Subcutaneous adipose tissue (tissue), 4 donors: ENCODE data around the gene HPCAL4. TPM values are rescaled to one million over a fixed set of nuclear protein-coding genes. Genes with fewer than 3 reads are reported as not detected.

Source experiments
- CTCF ChIP-seq: fragments of 450-650 bp; IDR thresholded peaks from one replicate; pipeline ENCODE4 v1.5.1; 2016; ENCODE audit warnings: low read depth, mild to moderate bottlenecking, control low read depth, antibody characterized with exemption, moderate library complexity
- total RNA-seq, 4 donors: library from RNA; depleted of rRNA; stranded (reverse); fragments of >200 nt; gene quantifications; one replicate each; pipeline ENCODE4 v1.1.0, GENCODE V29; 2016

The HPCAL4 gene
- total RNA-seq, 4 donors from 2014 or later, result not detected

GRCh38 chr1:39676948-39677548 is 14.2 kb downstream of the HPCAL4 start:
- no peak for TF ChIP-seq CTCF

DNA sequence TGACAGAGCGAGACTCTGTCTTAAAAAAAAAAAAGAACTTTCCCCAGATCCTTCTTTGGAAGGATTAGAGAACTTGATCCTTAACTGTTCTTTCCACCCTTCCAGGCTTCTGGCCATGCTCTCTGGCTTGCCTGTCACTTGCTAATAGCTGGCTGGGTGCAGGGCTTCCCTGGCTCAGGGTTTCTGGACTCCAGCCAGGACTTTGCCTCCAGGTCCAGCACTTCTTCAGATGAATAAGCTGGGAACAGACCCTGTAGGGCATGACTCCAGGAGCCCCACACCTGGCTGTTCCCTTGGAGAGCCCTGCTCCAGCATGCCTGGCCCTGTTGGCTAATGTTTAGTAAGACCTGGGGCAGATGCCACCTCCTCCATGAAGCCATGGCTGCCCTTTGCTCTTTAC is 16.0 kb downstream of the HPCAL4 start:
- no peak for TF ChIP-seq CTCF

GRCh38 chr1:39673215-39673614 is 18.0 kb downstream of the HPCAL4 start:
- no peak for TF ChIP-seq CTCF

DNA sequence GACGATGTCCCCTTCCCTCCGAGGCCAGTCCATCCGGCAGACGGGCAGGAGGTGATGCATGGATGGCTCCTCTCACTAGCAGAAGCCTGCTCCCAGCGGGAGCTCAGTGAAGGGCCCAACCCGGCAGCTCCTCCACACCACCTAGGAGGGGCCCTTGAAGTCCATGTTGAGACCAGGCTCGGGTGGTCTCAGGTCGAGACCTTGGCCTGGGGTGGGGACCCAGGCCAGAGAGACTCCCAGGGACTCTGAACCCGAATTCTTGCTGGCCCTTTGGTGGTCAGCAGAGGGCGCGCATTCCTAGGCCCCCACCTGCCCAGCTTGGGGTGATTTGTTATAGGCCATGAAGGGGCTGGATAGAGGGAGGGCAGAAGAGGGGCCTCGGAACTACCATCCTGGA is 18.7 kb downstream of the HPCAL4 start:
- TF ChIP-seq CTCF, result no peak

GRCh38 chr1:39671793-39672550 is 19.3 kb downstream of the HPCAL4 start, which contains the start of gene NT5C1A:
Gene NT5C1A, minus strand, starts transcription at chr1:39672107. Its CDS starts 69 bp downstream, at chr1:39672038.
- TF ChIP-seq CTCF, result no peak

DNA sequence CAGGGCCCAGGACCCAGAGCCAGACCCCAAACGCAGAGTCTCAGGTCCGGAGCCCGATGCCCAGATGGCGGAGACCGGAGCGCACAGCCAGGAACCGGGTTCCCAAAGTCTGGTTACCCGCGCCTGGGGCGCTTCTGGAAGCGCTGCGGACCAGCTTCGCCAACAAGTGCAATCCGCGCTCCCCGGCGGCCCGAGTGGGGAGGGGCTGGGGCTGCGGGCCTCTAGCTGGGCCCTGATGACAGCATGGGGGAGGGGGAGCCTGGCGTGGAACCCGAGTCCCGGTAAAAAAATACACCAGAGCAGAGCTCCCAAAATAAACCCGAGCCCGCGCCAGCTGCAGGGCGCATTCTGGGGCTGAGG is 19.8 kb downstream of the HPCAL4 start:
- TF ChIP-seq CTCF, result no peak

DNA sequence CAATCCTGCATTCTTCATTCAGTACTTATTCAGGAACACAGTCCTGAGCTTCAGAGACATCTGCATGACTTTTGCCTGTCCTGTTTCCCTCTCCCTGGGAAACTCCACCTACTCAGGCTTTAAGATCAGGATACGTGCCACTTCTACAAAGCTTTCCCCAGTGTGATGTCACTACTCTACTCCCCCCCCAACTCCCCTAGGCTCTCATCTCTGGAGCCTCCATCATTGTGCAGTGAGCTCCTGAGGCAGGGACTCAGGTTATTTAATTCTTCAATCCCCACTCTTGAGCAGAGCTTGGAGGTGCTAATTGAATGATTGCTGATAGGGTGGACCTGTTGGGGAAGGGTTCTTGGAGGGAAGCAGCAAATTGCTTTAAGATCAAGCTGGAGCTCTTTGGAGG is 20.5 kb downstream of the HPCAL4 start:
- no peak for TF ChIP-seq CTCF
